NCI-H2029 treated with DMSO at 0.1 percent for 48 hours (cell line): ENCODE results near the gene CAPN7.
A peak's percentile ranks its signal among the peaks of the same experiment; 100 is the strongest.
"Not testable (repeated sequence)": the region's sequence is repeated elsewhere in the genome, so short reads cannot be mapped to it uniquely, and the experiment has no call there.

ENCODE experiments used
- DNase-seq: peaks from one replicate; lab custom pipeline; 2025; lab: John Stamatoyannopoulos, UW

The CAPN7 gene

DNA sequence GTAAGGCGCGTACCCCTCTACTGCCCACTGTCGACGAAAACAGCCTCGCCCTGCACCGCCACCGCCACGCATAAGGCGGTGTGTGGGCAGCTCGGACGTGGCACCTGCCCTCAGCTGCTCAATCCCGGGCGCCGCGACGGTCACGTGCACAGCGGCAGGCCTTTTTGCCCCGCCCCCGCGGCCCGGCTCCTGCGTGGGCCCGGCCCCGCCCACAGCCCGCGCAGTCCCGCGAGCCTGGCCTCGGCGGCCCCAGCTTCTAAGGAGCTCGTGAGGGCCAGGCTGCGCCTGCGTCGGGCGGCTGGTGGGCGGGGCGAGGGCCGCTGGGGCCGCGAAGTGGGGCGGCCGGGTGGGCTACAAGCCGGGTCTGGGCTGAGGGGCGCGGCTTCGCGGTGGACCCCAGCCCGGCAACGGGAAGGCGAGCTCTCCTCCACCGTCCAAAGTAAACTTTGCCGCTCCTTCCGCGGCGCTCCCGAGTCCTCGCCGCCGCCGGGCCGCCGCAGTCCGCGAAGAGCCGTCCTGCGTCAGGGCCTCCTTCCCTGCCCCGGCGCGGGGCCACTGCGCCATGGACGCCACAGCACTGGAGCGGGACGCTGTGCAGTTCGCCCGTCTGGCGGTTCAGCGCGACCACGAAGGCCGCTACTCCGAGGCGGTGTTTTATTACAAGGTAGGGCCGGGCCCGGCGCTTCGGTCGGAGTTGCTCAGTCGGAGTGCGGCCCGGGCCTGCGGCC is at the start of gene CAPN7:
Gene CAPN7 (plus strand): TSS at position 313 of the 728 bp plus-strand sequence. CDS start 250 bp downstream, at position 563.
- DNase-seq: no peak

- no peak for DNase-seq
Measured at GRCh38 chr3:15157441-15157840, 48.6 kb upstream of the CAPN7 start.

- no peak for DNase-seq
Measured at GRCh38 chr3:15159501-15160136, 46.4 kb upstream of the CAPN7 start.

DNA sequence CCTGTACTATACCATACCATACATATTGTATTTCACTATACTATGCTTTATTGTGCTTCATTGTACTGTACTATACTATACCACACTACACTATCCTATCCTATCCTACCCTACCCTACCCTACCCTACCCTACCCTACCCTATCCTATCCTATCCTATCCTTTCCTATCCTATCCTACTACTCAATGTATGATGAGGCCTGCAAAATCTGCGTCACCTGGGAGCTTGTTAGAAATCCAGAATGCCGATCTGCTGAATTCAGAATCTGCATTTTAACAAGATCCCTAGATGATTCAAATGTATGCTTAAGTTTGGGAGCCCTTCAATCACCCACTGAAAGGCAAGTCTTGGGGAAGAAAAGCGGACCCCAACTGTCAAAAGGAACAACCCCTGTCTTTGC is 45.4 kb upstream of the CAPN7 start:
- no peak for DNase-seq

DNA sequence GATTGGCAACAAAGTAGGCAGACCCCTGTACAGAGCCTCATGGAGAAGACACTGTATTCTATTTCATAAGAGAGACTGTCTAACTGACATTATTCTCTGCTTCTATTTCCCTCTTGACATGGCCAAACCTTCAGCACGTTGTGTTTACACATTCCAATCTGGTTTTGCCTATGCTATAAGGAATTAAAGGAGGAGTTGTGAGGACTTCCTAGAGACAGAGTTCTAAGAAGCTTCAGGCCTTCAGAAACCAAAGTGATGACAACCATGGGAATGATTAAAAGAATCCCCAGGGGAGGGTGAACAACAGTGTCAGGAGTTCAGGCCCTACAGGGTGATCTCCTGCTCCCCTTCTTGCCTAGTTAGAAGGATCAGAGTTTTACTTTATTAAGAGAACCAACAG is 44.9 kb upstream of the CAPN7 start:
- no peak for DNase-seq

DNA sequence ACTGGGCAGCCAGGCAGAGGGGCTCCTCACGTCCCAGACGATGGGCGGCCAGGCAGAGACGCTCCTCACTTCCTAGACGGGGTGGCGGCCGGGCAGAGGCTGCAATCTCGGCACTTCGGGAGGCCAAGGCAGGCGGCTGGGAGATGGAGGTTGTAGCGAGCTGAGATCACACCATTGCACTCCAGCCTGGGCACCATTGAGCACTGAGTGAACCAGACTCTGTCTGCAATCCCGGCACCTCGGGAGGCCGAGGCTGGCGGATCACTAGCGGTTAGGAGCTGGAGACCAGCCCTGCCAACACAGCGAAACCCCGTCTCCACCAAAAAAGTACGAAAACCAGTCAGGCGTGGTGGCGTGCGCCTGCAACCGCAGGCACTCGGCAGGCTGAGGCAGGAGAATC is 42.4 kb upstream of the CAPN7 start:
- not testable (repeated sequence) for DNase-seq

DNA sequence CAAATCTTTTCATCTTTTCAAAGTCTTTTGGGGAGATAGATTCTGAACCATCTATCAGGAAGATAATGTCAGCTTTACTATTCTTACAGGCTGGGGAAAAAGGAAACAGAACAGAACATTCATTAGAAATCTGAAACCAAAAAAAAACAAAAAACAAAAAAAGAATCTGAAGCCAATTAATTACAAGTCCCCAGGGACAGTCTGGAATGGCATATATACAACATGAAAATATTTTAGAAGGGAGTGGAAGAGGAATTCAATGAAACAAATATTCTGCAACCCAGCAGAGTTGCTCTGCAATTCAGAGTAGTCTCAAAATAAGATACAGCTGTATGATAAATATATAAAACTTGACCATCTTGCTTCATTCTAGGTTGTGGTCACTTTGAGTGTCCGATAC is 41.7 kb upstream of the CAPN7 start:
- DNase-seq: no peak

GRCh38 chr3:15165061-15165460 is 41.0 kb upstream of the CAPN7 start:
- DNase-seq: no peak

GRCh38 chr3:15166391-15166790 is 39.7 kb upstream of the CAPN7 start:
- DNase-seq: not testable (repeated sequence)

GRCh38 chr3:15171096-15171495 is 35.0 kb upstream of the CAPN7 start:
- DNase-seq: no peak

DNA sequence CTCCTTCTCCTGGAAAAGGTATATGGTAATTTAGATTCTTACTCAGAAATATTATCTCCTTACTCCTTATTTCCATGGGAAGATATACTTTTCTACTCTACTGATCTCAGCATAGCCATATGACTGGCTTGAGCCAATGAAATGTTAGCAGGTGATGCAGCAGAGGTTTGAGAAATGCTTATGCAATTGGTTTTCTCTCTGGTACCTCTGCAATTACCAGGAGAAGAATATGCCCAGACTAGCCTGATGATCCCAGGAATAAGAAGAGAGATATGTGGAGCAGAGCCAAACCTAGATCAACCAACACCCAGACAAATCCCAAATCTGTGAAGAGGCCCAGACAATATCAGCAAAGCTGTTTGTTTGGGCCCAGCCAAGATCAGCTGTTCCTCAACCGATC is 33.2 kb upstream of the CAPN7 start:
- DNase-seq: no peak

DNA sequence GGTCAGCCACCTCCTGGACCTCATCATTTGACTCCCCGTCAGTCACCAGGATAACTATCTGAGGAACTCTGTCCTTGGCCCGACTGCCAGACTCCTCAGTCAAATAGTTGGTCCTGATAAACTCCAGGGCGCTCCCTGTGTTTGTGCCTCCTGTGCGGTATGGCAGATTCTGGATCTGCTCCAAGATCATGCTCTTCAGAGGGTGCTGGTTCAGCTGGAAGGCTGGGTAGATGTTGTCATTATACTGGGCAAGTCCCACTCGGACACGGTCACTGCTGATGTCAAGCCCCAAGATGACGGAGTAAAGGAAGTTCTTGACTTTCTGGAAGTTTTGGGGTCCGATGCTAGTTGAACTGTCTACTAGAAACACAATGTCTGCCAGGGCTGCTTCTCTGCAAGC is 31.1 kb upstream of the CAPN7 start:
- no peak for DNase-seq

DNA sequence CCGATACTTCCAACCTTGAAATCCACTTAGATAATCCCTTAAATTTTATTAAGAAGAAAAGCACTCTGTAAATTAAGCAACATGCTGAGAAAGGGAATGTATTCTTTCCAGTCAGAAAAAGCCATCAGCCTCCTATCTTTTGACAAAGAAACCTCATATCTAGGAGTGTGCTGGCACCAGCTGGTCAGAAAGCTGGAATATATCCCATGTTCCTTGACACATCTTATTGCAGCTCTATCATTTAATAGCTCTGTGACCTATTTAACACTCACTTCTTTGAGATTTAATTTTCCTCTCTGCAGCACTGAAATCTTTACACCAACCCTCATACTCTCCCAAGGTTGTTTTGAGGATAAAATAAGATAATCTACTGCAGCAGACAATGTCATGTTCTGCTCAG is 30.4 kb upstream of the CAPN7 start:
- no peak for DNase-seq

DNA sequence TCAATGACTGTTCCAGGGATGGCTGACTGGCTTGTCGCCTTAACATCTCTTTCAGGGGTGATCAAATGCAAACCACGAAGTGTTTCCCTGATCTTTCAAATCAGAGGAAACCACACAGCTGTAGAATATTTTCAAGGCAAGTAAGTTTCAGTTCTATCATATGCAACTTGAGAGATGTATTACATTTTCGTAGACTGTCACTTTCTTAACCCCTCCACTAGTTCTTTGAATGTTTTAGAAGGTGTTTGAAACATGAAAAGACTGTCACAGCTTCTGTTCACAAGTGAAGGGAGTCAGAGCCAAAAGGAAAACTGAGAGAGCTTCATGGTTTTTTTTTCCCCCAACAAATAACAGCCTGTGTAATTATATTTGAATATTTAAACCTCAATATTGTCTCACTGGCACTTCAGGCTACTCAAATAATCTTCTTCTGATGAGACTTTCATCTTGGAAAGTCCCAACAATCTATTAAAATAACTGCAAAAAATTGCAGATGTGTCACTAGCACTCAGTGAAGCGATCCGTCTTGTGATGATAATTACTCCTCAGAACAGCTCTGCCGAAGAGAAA is 25.9 kb upstream of the CAPN7 start:
- DNase-seq: no peak

DNA sequence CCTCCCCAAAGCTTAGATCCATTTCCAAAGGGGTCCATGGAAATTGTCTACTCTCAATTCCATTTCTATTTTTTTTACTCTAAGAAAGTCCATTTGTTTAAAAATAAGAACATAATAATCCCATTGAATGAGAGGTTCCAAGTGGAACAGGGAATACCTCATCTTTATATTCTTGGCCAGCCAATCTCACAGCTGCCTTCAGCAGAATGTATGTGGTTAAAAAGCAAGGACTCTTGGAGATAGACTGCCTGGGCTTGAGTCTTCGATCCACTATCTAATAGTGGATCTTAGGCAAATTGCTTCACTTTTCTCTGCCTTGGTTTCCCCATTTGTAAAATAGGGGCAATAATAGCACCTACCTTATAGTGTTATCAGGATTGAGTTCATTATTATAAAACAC is 24.5 kb upstream of the CAPN7 start:
- no peak for DNase-seq

- DNase-seq: no peak
Measured at GRCh38 chr3:15181963-15182362, 24.1 kb upstream of the CAPN7 start.

DNA sequence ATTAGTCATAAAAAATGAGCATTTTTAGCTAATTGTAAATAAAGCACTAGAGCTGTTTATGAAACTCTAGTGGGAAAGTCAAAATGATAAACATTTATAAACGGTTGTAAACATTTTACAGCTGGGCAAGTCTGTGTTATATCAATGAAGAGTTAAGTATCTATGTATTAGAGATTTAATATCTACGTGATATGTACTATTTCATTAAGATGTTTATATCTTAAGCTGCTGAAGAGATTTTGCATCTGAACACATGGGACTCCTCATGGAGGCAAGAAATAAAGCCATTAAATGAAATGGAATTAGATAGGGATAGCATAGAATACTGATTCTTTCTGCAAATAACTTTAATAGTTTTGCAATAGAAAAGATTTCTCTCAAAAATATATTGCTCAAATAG is 23.0 kb upstream of the CAPN7 start:
- DNase-seq: no peak

DNA sequence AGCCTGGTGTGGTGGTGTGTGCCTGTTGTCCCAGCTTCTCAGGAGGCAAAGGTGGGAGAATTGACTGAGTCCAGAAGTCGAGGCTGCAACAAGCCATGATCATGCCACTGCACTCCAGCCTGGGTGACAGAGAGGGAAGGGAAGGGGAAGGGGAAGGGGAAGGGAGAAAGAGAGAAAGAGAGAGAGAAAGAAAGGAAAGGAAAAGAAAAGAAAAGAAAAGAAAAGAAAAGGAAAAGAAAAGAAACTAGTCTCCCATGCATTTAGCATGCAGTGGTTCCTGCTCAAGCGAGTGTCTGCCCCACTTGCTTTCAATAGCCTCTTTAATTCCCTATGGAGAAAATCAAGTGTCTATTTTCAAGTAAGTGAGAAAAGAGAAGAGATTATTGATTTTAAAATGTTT is 20.6 kb upstream of the CAPN7 start:
- no peak for DNase-seq

GRCh38 chr3:15186101-15186476 is 20.0 kb upstream of the CAPN7 start:
- no peak for DNase-seq

GRCh38 chr3:15186477-15187164 is 19.4 kb upstream of the CAPN7 start:
- DNase-seq: peak; percentile 20

DNA sequence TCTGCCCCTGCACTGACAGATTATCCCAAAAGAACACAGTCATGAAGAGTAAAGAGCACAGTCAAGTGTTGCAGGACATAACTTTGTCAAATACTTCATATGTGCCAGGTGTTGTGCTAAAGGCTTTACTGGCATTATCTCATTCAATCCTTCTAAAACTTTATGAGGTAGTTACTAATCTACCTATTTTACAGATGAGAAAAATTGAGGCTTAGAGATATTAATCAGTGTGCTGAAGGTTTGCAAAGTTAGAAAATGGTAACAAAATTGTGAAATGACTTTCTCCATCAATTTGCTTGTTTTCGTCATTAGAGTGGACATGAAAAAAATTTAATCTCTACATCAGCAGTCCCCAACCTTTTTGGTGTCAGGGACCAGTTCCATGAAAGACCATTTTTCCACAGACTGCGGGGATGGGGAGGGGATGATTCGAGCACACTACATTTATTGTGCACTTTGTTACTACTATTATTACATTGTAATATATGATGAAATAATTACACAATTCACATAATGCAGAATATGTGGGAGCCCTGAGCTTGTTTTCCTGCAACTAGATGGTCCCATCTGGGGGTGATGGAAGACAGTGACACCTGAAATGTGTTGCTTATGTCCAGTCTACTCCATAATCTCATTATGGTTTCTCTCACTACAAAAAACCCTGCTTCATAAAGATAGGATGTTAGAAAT is 8.6 kb upstream of the CAPN7 start:
- DNase-seq: no peak

DNA sequence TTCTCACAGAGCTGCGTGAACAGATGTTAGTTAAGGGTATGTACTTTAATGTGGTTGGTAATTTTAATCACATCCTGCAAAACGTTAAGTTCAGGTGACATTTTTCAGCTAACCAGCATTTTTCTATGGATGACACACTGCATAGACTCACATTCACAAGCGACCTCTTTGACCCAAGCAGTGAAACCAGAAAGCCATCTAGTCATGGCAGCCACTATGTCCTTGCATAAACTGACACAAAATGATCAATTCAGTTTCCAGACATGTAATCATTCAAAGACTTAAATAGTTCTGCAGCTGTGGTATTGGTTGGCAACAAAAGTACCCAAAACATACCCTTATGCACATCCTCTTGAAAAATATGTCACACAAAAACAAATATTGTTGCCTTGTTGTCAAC is 7.4 kb upstream of the CAPN7 start:
- DNase-seq: no peak
